KOPT-K1 (cell line): Measurements from ENCODE around the gene TM9SF4.
A peak's percentile ranks its signal among the peaks of the same experiment; 100 is the strongest.
"Not testable (repeated sequence)": the region's sequence is repeated elsewhere in the genome, so short reads cannot be mapped to it uniquely, and the experiment has no call there.

Experiments used
- H3K27ac ChIP-seq: fragments of 200-600 bp; sonication (generic); 2 replicates; pipeline ENCODE4 v1.5.1; 2016; ENCODE audit warnings: antibody characterized with exemption, mild to moderate bottlenecking, low read depth, low read length; ENCODE audit not compliant: poor library complexity, severe bottlenecking
- H3K36me3 ChIP-seq: fragments of 200-600 bp; sonication (generic); 2 replicates; pipeline ENCODE4 v1.5.1; 2017; ENCODE audit warnings: antibody characterized with exemption, mild to moderate bottlenecking, low read length, moderate library complexity; ENCODE audit not compliant: insufficient read depth
- H3K9me3 ChIP-seq: fragments of 200-600 bp; sonication (generic); 2 replicates; pipeline ENCODE4 v1.5.1; 2017; ENCODE audit warnings: antibody characterized with exemption, low read length, mild to moderate bottlenecking; ENCODE audit not compliant: insufficient read depth, poor library complexity, severe bottlenecking

TM9SF4 gene

GRCh38 chr20:32193996-32194395 is 84.5 kb downstream of the TM9SF4 start:
- Histone ChIP-seq H3K9me3 (no peaks in the 10 kb centered on the region), H3K36me3 (peaks cover 74% of the 10 kb centered on the region), H3K27ac (no peak overlapping the region)

GRCh38 chr20:32195581-32195980 is 86.1 kb downstream of the TM9SF4 start:
- H3K36me3 ChIP-seq: peaks cover 90% of the 10 kb centered on the region
- no peaks in the 10 kb centered on the region for H3K9me3 ChIP-seq
- H3K27ac ChIP-seq: no peak overlapping the region

GRCh38 chr20:32196613-32197012 is 87.1 kb downstream of the TM9SF4 start:
- H3K27ac ChIP-seq, H3K9me3 ChIP-seq: not testable (repeated sequence)
- peaks cover 98% of the 10 kb centered on the region for H3K36me3 ChIP-seq

GRCh38 chr20:32197136-32197535 is 87.6 kb downstream of the TM9SF4 start:
- H3K9me3 ChIP-seq, H3K27ac ChIP-seq: not testable (repeated sequence)
- peaks cover 98% of the 10 kb centered on the region for H3K36me3 ChIP-seq

- no peak overlapping the region for H3K27ac ChIP-seq
- H3K9me3 ChIP-seq: no peaks in the 10 kb centered on the region
- peaks cover 100% of the 10 kb centered on the region for H3K36me3 ChIP-seq
These were observed 89.5 kb downstream of the TM9SF4 start for GRCh38 chr20:32199006-32199405.

GRCh38 chr20:32201296-32201976 is 91.9 kb downstream of the TM9SF4 start:
- no peak overlapping the region for H3K27ac ChIP-seq

GRCh38 chr20:32201977-32202363 is 92.5 kb downstream of the TM9SF4 start:
- Histone ChIP-seq H3K27ac (no peak overlapping the region), H3K9me3 (no peaks in the 10 kb centered on the region), H3K36me3 (peaks cover 89% of the 10 kb centered on the region)

More at GRCh38 chr20:32201296-32201976, 91.9 kb downstream of the TM9SF4 start:
- Histone ChIP-seq H3K36me3 (peaks cover 94% of the 10 kb centered on the region), H3K9me3 (no peaks in the 10 kb centered on the region)

GRCh38 chr20:32203356-32204204 is 94.1 kb downstream of the TM9SF4 start:
- Histone ChIP-seq H3K9me3 (no peaks in the 10 kb centered on the region), H3K27ac (no peak overlapping the region), H3K36me3 (peaks cover 73% of the 10 kb centered on the region)

- H3K9me3 ChIP-seq: no peaks in the 10 kb centered on the region
- no peak overlapping the region for H3K27ac ChIP-seq
- H3K36me3 ChIP-seq: peaks cover 67% of the 10 kb centered on the region
These were observed 94.9 kb downstream of the TM9SF4 start for GRCh38 chr20:32204205-32205109.

- Histone ChIP-seq H3K27ac (no peak overlapping the region), H3K36me3 (peaks cover 67% of the 10 kb centered on the region), H3K9me3 (no peaks in the 10 kb centered on the region)
These were observed 95.8 kb downstream of the TM9SF4 start for GRCh38 chr20:32205110-32205842.

- Histone ChIP-seq H3K9me3 (no peaks in the 10 kb centered on the region), H3K27ac (peak overlapping the region; percentile 85), H3K36me3 (peaks cover 67% of the 10 kb centered on the region)
These were observed 96.6 kb downstream of the TM9SF4 start for GRCh38 chr20:32205843-32206759.

- Histone ChIP-seq H3K9me3 (no peaks in the 10 kb centered on the region), H3K36me3 (peaks cover 67% of the 10 kb centered on the region), H3K27ac (peak overlapping the region; percentile 85)
These were observed 97.5 kb downstream of the TM9SF4 start for GRCh38 chr20:32206760-32207625.
